CD4-positive, alpha-beta T cell treated with Interleukin-1 beta for 1 hour (primary cell): ENCODE measurements around the gene LYPD8.

ENCODE experiments used
- DNase-seq, 2 donors: peaks; one replicate each; pipeline ENCODE4 v3.0.0-alpha.2; 2020 to 2022

Gene LYPD8

GRCh38 chr1:248696261-248696660, 59.3 kb downstream of the LYPD8 start:
- DNase-seq = peak in 1 of 2 donors; percentile 6

- DNase-seq = no peak
Observed at GRCh38 chr1:248695451-248696132, 60.0 kb downstream of the LYPD8 start.

- DNase-seq = no peak
Observed at GRCh38 chr1:248691567-248692155, 63.9 kb downstream of the LYPD8 start.
